Measurements from ENCODE around the gene SNX5.
"Not testable (repeated sequence)": the region's sequence is repeated elsewhere in the genome, so short reads cannot be mapped to it uniquely, and the experiment has no call there.

Gene SNX5

DNA sequence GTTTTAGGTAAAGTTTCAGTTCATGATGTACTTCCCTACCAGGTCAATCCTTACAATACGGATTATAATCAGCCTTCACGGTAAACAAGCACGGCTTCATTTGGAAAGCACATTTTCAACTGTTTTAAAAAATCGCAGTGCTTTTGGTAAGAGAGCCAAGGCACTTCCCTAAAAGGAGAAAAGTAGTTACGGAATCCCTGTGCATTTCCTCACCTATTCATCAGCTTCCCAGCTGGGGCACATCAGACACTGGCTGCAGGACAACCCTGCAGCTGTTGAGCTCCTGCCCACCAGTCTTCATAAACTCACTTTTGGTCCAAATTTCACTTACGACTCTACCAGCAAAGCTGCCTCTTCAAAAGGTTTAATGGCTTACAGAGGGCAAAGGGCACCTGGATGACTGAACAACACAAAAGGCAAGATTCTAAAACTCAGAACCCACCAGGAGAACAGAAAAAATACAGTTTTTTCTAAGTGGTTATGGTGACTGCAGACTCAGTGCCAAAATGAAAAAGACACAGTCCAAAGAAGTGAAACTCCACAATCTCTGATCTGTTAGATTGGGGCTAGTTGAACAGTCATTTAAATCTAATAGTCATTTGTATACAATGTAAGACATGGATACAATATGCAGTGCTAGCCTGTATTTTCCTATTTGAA, 7.5 kb downstream of the SNX5 start:
- TF ChIP-seq CTCF (IDR thresholded peaks at IDR 0.05; ENCODE audit: low read depth, low read length, missing control alignments): no peak
- no peak for DNase-seq (ENCODE audit: extremely low read depth, low read depth)
- H3K4me3 ChIP-seq (replicated peaks; ENCODE audit: low read depth, low read length): peak overlapping the region; percentile 26

DNA sequence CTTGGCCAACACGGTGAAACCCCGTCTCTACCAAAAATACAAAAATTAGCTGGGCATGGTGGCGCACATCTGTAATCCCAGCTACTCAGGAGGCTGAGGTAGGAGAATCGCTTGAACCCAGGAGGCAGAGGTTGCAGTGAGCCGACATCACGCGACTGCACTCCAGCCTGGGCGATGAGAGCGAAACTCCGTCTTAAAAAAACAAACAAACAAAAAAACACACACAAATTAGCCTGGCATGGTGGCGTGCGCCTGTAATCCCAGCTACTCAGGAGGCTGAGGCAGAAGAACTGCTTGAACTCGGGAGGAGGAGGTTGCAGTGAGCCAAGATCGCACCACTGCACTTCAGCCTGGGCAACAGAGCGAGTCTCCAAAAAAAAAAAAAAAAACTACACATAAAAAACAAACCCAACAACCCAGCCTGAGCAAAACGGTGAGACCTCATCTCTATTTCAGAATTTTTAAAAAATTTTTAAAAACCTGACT, 8.2 kb downstream of the SNX5 start:
- H3K4me3 ChIP-seq (replicated peaks; ENCODE audit: low read depth, low read length): peak overlapping the region; percentile 26; the same call in 1 of the 2 replicates
- not testable (repeated sequence) for DNase-seq (ENCODE audit: extremely low read depth, low read depth)

GRCh38 chr20:17959257-17959627, 9.4 kb downstream of the SNX5 start:
- H3K4me3 ChIP-seq (replicated peaks; ENCODE audit: low read depth, low read length): no peak overlapping the region
- TF ChIP-seq CTCF (IDR thresholded peaks at IDR 0.05; ENCODE audit: low read depth, low read length, missing control alignments): no peak
- no peak for DNase-seq (ENCODE audit: extremely low read depth, low read depth)

- no peak for TF ChIP-seq CTCF (IDR thresholded peaks at IDR 0.05; ENCODE audit: low read depth, low read length, missing control alignments)
- no peak for DNase-seq (ENCODE audit: extremely low read depth, low read depth)
- no peak overlapping the region for H3K4me3 ChIP-seq (replicated peaks; ENCODE audit: low read depth, low read length)
Measured at GRCh38 chr20:17958373-17959256, 10.0 kb downstream of the SNX5 start.

DNA sequence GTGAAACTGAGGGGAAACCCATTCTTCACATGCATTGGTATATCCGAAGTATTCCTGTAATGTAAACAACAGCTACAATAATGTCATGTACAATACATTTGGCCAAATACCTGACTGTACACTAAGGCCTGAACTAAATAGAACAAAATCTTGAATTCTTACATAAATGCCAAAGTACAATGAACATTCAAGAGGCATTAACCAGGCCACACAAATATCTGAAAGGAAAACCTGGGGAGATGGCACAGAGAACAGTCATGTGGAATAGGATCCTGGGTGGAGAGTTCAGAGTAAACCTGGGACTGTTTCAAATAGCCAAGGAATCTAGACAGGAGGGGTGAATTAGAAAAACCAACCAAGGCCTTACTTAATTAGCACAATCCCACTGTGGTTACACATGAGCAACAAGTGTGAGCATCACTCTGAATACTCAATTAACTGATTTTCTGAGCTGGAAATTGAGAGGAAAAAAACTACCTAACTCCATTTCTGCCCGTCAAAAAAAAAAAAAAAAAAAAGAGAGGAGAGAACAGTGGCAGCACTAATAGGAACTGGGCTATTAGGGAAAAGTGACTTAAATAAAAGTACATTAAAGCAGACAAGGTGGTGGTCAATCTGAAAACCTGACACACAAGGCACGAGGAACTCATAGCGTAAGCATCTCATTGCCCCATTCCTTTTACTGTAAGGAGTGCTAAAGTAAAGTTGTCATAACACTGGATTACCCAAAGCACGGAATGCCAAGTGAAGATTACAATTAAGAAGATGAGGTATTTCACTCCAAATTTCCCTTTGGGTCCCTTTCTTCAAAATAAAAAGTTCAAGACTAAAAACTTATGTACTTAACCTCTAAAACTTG, 10.9 kb downstream of the SNX5 start:
- no peak overlapping the region for H3K4me3 ChIP-seq (replicated peaks; ENCODE audit: low read depth, low read length)
- no peak for TF ChIP-seq CTCF (IDR thresholded peaks at IDR 0.05; ENCODE audit: low read depth, low read length, missing control alignments)
- no peak for DNase-seq (ENCODE audit: extremely low read depth, low read depth)

- no peak for TF ChIP-seq CTCF (IDR thresholded peaks at IDR 0.05; ENCODE audit: low read depth, low read length, missing control alignments)
- DNase-seq (ENCODE audit: extremely low read depth, low read depth): no peak
- H3K4me3 ChIP-seq (replicated peaks; ENCODE audit: low read depth, low read length): no peak overlapping the region
Measured at GRCh38 chr20:17956099-17956685, 12.4 kb downstream of the SNX5 start.

All from HFF-Myc (cell line).